Upper lobe of left lung (tissue), 6 donors: ENCODE measurements around the gene MYMK. TPM values are rescaled to one million over a fixed set of nuclear protein-coding genes. Genes with fewer than 3 reads are reported as not detected.

ENCODE experiments used
- ATAC-seq, 2 donors: fragments of 200-7000 bp; cut with Tn5 transposase; one replicate each; pipeline ENCODE4 v1.9.1; 2022; ENCODE audit warnings: mild to moderate bottlenecking in 2 of 2, moderate library complexity in 2 of 2; ENCODE audit not compliant: low FRiP score in 2 of 2
- DNase-seq, 2 donors: peaks; one replicate each; pipeline ENCODE4 v3.0.0-alpha.2; 2019 to 2020
- H3K27ac ChIP-seq, 4 donors: fragments of 200-600 bp; sonication (generic); one replicate each; pipeline ENCODE4 v1.5.1; 2016 to 2019
- H3K27me3 ChIP-seq, 4 donors: fragments of 200-600 bp; sonication (generic); one replicate each; pipeline ENCODE4 v1.5.1; 2017 to 2019
- H3K36me3 ChIP-seq, 4 donors: fragments of 200-600 bp; sonication (generic); one replicate each; pipeline ENCODE4 v1.5.1; 2016 to 2019
- H3K4me1 ChIP-seq, 4 donors: fragments of 200-600 bp; sonication (generic); one replicate each; pipeline ENCODE4 v1.5.1; 2018 to 2019
- H3K4me3 ChIP-seq, 4 donors: fragments of 200-600 bp; sonication (generic); one replicate each; pipeline ENCODE4 v1.5.1; 2017 to 2019; ENCODE audit warnings: mild to moderate bottlenecking in 2 of 4, moderate library complexity in 1 of 4
- H3K9me3 ChIP-seq, 4 donors: fragments of 200-600 bp; sonication (generic); one replicate each; pipeline ENCODE4 v1.5.1; 2018 to 2019
- EP300 ChIP-seq, 4 donors: sonication (generic); formaldehyde crosslinking; IDR thresholded peaks; one replicate each; pipeline ENCODE4 v1.5.1; 2017; ENCODE audit warnings: antibody characterized with exemption in 4 of 4, control low read depth in 2 of 4
- POLR2A ChIP-seq, 4 donors: fragments of 450-650 bp; IDR thresholded peaks; one replicate each; pipeline ENCODE4 v1.5.1; 2016 to 2017; ENCODE audit warnings: antibody characterized with exemption in 4 of 4, mild to moderate bottlenecking in 2 of 4
- POLR2AphosphoS5 ChIP-seq, 2 donors: sonication (generic); formaldehyde crosslinking; IDR thresholded peaks; one replicate each; pipeline ENCODE4 v1.5.1; 2017; ENCODE audit warnings: antibody characterized with exemption in 2 of 2
- WGBS, 2 donors: methylation state at CpG; one replicate each; pipeline ENCODE4 v1.1.5; 2017 to 2018; 5-methylcytosine and 5-hydroxymethylcytosine counted together
- total RNA-seq, 6 donors: library from RNA; depleted of rRNA in 4 of 6; stranded (reverse); fragments of >200 nt in 4 of 6; gene quantifications; one replicate each; pipeline versions ENCODE4 v1.1.0 to v1.2.1, GENCODE V29; 2016 to 2021
- TF ChIP-seq, protein P1 (sequence below), 6 experiments: fragments of 450-650 bp in 4 of 6; fragments of 200-600 bp in 2 of 6; sonication (generic) in 2 of 6; IDR thresholded peaks; one replicate each; pipeline ENCODE4 v1.5.1; 2016 to 2019; ENCODE audit warnings: antibody characterized with exemption in 6 of 6
- donor health status: DM: no; HTN: no; CAD: no; lungs with moderate emphysema.
- donor health status: DM: no; HTN: yes; CAD: no; lungs with severe emphysema.

Gene MYMK
- total RNA-seq, 6 donors from 2014 or later, result not detected

DNA sequence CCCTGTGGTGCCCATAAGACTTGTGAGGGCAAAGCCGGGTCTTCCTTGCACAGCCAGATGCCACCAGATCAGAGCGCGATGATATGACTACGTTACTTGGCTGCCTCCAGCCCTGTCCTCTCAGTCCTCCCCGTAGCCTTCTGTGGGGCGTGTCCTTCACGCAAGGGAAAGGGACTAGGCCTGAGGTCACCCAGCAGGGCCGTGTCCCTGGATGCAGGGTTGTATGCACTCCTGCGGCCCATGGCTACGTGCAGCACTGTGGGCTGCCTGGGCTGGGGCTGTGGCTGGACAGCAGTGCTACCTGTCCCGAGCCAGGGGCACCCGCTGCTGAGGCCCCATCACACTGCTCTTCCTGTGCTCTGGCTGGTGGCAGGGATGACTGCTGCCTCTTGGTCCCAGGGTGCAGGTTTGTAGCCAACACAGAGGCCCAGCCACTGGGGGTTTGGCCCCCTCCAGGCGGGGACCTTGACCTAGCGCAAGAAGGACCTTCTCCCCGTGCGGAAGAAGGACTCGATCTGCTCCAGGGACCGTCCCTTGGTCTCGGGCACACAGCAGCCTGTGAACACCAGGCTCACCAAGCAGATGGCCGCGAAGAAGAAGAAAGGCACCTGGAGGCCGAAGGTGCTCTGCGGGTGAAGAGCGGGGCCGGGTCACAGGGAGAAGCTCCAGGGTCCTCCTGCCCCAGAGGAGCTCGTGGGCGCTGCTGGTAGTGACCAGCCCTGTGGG lies 53.0 kb downstream of the MYMK start:
- DNase-seq, result peak in 1 of 2 donors; percentile 70
- 88 to 91% methylated on average over 15 to 17 of the region's 27 CpGs for WGBS, 2 donors
- H3K4me1 ChIP-seq, result peaks cover 0 to 19% (median 6%) of the 10 kb centered on the region in 4 donors
- H3K27ac ChIP-seq, result no peak overlapping the region
- H3K9me3 ChIP-seq, result no peaks in the 10 kb centered on the region
- no peak for TF ChIP-seq POLR2A (IDR thresholded peaks at IDR 0.05)
- no peak for TF ChIP-seq EP300 (IDR thresholded peaks at IDR 0.05)
- no peak for TF ChIP-seq POLR2AphosphoS5 (IDR thresholded peaks at IDR 0.05)
- TF ChIP-seq, protein P1, sequence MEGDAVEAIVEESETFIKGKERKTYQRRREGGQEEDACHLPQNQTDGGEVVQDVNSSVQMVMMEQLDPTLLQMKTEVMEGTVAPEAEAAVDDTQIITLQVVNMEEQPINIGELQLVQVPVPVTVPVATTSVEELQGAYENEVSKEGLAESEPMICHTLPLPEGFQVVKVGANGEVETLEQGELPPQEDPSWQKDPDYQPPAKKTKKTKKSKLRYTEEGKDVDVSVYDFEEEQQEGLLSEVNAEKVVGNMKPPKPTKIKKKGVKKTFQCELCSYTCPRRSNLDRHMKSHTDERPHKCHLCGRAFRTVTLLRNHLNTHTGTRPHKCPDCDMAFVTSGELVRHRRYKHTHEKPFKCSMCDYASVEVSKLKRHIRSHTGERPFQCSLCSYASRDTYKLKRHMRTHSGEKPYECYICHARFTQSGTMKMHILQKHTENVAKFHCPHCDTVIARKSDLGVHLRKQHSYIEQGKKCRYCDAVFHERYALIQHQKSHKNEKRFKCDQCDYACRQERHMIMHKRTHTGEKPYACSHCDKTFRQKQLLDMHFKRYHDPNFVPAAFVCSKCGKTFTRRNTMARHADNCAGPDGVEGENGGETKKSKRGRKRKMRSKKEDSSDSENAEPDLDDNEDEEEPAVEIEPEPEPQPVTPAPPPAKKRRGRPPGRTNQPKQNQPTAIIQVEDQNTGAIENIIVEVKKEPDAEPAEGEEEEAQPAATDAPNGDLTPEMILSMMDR (IDR thresholded peaks at IDR 0.05), result no peak
- H3K4me3 ChIP-seq, result no peak overlapping the region
- no peaks in the 10 kb centered on the region for H3K27me3 ChIP-seq
- ATAC-seq, result no peak
- H3K36me3 ChIP-seq, result peaks cover 0 to 54% (median 26%) of the 10 kb centered on the region in 4 donors

DNA sequence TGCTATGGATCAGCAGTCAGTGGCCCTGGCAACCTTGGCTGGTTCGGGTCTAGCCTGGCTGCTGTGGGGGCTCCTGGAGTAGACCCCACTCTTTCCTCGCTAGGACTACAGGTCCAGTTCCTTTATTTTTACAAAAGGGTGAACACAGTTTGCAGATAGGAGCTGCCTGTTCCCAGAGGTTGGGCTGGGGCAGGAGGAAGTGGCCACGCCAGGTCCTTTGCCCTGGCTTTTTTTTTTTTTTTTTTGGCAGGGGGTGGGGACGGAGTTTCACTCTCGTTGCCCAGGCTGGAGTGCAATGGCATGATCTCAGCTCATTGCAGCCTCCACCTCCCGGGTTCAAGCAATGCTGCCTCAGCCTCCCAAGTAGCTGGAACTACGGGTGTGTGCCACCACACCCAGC lies 53.8 kb downstream of the MYMK start:
- H3K4me3 ChIP-seq, result no peak overlapping the region
- 75 to 78% methylated on average over 7 of the region's 7 CpGs for WGBS, 2 donors
- no peak overlapping the region for H3K27ac ChIP-seq
- H3K4me1 ChIP-seq, result peaks cover 0 to 12% (median 3%) of the 10 kb centered on the region in 4 donors
- TF ChIP-seq, protein P1 (IDR thresholded peaks at IDR 0.05), result no peak
- TF ChIP-seq EP300 (IDR thresholded peaks at IDR 0.05) (no peak), POLR2AphosphoS5 (IDR thresholded peaks at IDR 0.05) (no peak), POLR2A (IDR thresholded peaks at IDR 0.05) (no peak)
- no peaks in the 10 kb centered on the region for H3K27me3 ChIP-seq
- peaks cover 0 to 57% (median 24%) of the 10 kb centered on the region in 4 donors for H3K36me3 ChIP-seq
- DNase-seq, result no peak
- H3K9me3 ChIP-seq, result no peaks in the 10 kb centered on the region
- ATAC-seq, result no peak

DNA sequence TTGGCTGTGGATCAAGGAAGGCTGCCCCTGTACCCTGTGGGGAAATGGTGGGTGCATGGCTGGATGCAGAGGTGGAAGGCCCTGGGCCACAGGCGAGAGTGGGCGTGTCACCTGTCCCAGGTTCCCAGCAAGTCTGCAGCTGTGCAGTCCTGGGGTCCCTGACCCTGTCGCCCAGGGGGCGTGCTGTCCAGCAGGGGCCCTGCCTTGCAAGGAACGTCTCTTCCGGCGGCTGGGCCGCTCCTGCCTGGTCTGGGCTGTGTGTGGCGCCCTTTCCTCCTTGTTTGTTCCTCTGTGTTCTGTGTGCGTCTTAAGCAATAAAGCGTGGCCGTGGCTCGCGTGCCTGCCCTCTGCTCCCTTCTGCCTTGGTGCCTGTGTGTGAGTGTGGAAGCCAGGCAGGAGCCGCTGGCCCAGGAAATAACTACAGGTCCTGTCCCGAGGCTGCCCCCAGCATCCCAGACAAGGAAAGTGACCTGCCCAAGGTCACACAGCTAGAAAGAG lies 54.3 kb downstream of the MYMK start:
- Histone ChIP-seq H3K9me3 (no peaks in the 10 kb centered on the region), H3K4me3 (no peak overlapping the region), H3K27me3 (no peaks in the 10 kb centered on the region), H3K27ac (no peak overlapping the region), H3K4me1 (peaks cover 0 to 7% (median 1%) of the 10 kb centered on the region in 4 donors), H3K36me3 (peaks cover 0 to 57% (median 24%) of the 10 kb centered on the region in 4 donors)
- DNase-seq (peak in 1 of 2 donors; percentile 85), ATAC-seq (peak in 1 of 2 donors; percentile 4)
- TF ChIP-seq, protein P1 (IDR thresholded peaks at IDR 0.05), result no peak
- no peak for TF ChIP-seq EP300 (IDR thresholded peaks at IDR 0.05)
- TF ChIP-seq POLR2AphosphoS5 (IDR thresholded peaks at IDR 0.05), result no peak
- TF ChIP-seq POLR2A (IDR thresholded peaks at IDR 0.05), result no peak
- WGBS, 2 donors, result 79 to 86% methylated on average over 12 to 16 of the region's 16 CpGs

DNA sequence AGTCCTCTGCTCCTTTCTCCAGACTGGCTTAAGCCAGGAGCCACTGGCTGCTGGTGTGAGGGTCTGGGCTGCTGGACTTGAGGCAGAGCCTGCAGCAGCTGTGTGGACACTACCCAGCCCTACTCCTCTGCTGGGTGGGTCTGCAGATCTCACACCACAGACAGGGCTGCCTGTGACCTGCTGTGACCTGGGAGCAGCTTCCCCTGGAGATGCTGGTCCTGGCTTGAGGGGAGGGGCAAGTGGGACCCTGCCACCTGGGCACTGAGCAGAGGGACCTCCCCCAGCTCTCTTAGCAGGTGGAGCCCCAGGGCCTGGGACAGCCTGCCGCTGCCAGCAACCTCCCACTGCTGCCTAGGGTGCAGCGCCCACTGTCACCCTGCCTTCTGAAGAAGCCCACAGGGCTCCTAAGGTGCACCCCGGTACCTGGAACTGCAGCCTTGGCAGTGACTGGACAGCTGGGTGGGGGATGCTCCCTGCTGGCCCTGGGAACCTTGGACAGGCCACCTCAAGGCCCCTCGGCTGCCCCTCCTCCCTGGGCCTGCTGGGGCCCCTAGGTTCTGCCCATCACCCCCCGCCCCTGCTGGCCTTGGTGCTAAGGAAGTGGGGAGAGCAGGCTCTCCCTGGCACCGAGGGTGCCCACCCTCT lies 55.9 kb downstream of the MYMK start:
- no peak overlapping the region for H3K4me3 ChIP-seq
- H3K27ac ChIP-seq, result no peak overlapping the region
- DNase-seq (peak in 1 of 2 donors; percentile 60), ATAC-seq (no peak)
- H3K36me3 ChIP-seq, result peaks cover 0 to 49% (median 21%) of the 10 kb centered on the region in 4 donors
- WGBS, 2 donors, result 89 to 100% methylated on average over 1 to 5 of the region's 6 CpGs
- peaks cover 0 to 22% (median 10%) of the 10 kb centered on the region in 4 donors for H3K4me1 ChIP-seq
- no peaks in the 10 kb centered on the region for H3K9me3 ChIP-seq
- TF ChIP-seq POLR2A (IDR thresholded peaks at IDR 0.05), result no peak
- no peak for TF ChIP-seq POLR2AphosphoS5 (IDR thresholded peaks at IDR 0.05)
- TF ChIP-seq, protein P1 (IDR thresholded peaks at IDR 0.05), result no peak
- no peak for TF ChIP-seq EP300 (IDR thresholded peaks at IDR 0.05)
- H3K27me3 ChIP-seq, result no peaks in the 10 kb centered on the region
